Measurements from ENCODE around the gene CCDC33.
A peak's percentile ranks its signal among the peaks of the same experiment; 100 is the strongest.

CCDC33 gene

DNA sequence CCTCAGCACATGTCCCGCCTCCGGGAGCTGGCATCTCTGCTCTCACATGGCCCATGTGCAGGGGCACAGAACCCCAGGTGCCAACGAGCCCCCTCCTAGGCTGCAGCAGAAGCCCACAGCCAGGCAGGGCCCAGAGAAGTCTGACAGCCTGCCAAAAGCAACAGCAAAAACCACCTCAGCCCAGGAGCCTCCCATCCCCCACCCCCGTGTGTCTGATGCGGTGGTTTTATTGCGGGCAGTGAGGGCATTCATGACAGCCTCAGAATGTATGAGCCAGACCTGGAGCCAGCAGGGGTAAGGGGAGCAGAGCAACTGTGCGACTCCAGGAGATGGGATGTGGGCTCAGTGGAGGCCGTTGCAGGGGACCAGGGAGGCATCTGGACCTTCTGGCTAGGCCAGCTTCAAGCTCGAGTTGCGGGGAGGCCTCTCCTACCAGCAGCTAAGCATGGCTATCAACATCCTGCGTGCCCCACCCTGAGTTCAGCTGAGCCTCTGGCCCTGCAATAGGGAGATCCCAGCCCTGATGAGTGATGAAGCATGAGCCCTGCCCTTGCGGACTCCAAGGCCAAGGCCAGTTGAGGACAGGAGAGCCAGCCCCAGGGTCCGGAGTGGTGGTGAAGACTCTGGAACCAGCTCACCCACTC lies 78.8 kb downstream of the CCDC33 start:
- H3K4me3 ChIP-seq (ENCODE audit: control insufficient read depth, low read depth, low read length) = no peak overlapping the region
- no peak for DNase-seq (ENCODE audit: low read depth)
- TF ChIP-seq CTCF (IDR thresholded peaks at IDR 0.05; ENCODE audit: control insufficient read depth, insufficient read depth, low read depth, low read length, missing control alignments) = no peak

DNA sequence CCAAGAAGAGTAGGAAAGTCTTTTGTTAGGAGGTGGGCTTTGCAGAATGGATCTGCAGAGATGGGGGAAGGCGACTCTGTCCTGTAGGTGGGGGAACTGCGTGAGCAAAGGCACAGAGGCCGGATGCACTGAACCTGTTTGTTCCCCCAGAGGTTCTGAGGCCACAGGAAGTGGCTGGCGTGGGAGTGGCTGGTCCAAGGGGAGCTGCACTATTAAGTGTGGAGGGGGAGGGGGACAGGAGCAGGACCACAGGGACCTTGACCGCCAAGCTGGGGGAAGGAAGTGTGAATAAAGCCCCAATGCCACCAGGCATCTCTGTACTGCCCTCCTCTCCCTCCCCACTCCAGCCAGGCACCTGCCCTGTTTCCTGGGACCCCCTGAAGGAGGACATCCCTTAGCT lies 79.5 kb downstream of the CCDC33 start:
- no peak overlapping the region for H3K4me3 ChIP-seq (ENCODE audit: control insufficient read depth, low read depth, low read length)
- no peak for DNase-seq (ENCODE audit: low read depth)
- TF ChIP-seq CTCF (IDR thresholded peaks at IDR 0.05; ENCODE audit: control insufficient read depth, insufficient read depth, low read depth, low read length, missing control alignments) = no peak

DNA sequence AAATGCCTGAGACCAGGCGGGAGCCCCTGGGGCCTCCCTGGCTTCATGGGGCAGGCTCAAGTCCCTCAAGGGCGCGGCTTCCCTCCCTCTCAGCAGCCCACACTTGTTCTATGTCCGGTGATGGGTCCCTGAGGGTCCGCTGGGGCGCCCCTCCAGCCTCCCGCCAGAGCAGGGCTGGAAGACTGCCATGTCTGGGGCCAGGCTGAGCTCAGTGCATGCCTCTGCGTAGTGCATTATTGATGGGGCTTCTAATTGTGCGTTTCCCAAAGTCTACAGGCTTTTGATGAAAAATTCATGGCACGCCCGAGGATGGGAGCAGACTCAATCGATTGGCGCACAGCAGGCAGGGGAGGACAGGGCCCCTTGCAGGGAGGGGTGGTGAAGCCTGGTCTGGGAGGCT lies 80.0 kb downstream of the CCDC33 start:
- TF ChIP-seq CTCF (IDR thresholded peaks at IDR 0.05; ENCODE audit: control insufficient read depth, insufficient read depth, low read depth, low read length, missing control alignments) = no peak
- DNase-seq (ENCODE audit: low read depth) = no peak
- no peak overlapping the region for H3K4me3 ChIP-seq (ENCODE audit: control insufficient read depth, low read depth, low read length)

GRCh38 chr15:74317820-74318375 lies 81.8 kb downstream of the CCDC33 start:
- DNase-seq (ENCODE audit: low read depth) = peak; percentile 62

GRCh38 chr15:74318376-74319137 lies 82.4 kb downstream of the CCDC33 start:
- no peak for DNase-seq (ENCODE audit: low read depth)
- no peak overlapping the region for H3K4me3 ChIP-seq (ENCODE audit: control insufficient read depth, low read depth, low read length)

More at GRCh38 chr15:74317820-74318375, 81.8 kb downstream of the CCDC33 start:
- no peak for TF ChIP-seq CTCF (IDR thresholded peaks at IDR 0.05; ENCODE audit: control insufficient read depth, insufficient read depth, low read depth, low read length, missing control alignments)
- no peak overlapping the region for H3K4me3 ChIP-seq (ENCODE audit: control insufficient read depth, low read depth, low read length)

DNA sequence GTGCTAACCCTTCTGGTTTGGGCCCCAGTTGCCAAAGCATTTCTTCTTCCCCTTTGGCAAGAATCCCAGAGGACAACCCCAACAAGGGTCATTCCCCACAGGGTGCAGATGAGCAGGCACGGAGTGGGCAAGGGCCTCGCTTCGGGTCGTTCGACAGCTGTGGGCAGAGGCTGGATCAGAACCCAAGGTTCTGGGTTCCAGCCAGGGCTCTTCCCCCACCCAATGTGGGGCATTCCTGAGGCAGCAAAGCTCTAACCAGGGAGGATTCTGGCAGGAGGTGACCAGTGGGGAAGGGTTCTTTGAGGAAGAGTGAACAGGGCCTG lies 83.0 kb downstream of the CCDC33 start:
- no peak overlapping the region for H3K4me3 ChIP-seq (ENCODE audit: control insufficient read depth, low read depth, low read length)
- DNase-seq (ENCODE audit: low read depth) = no peak
- TF ChIP-seq CTCF (IDR thresholded peaks at IDR 0.05; ENCODE audit: control insufficient read depth, insufficient read depth, low read depth, low read length, missing control alignments) = no peak

More at GRCh38 chr15:74318376-74319137, 82.4 kb downstream of the CCDC33 start:
- no peak for TF ChIP-seq CTCF (IDR thresholded peaks at IDR 0.05; ENCODE audit: control insufficient read depth, insufficient read depth, low read depth, low read length, missing control alignments)
